HEK293 (cell line): ENCODE results near the gene TLX3.

Experiments used
- REST ChIP-seq: fragments of 450-650 bp; formaldehyde crosslinking; IDR thresholded peaks from 2 replicates; pipeline ENCODE4 v1.5.1; 2016; ENCODE audit warnings: missing biosample characterization, missing genetic modification characterization
- ZEB2 ChIP-seq: fragments of 450-650 bp; formaldehyde crosslinking; IDR thresholded peaks from 2 replicates; pipeline ENCODE4 v1.5.1; 2016; ENCODE audit warnings: missing biosample characterization, missing genetic modification characterization
- ZFP69B ChIP-seq: fragments of 450-650 bp; formaldehyde crosslinking; IDR thresholded peaks from 2 replicates; pipeline ENCODE4 v1.5.1; 2016; ENCODE audit warnings: missing biosample characterization, missing genetic modification characterization
- ZNF214 ChIP-seq: fragments of 450-650 bp; formaldehyde crosslinking; IDR thresholded peaks from 2 replicates; pipeline ENCODE4 v1.5.1; 2017; ENCODE audit warnings: missing biosample characterization, mild to moderate bottlenecking, missing genetic modification characterization, borderline replicate concordance
- ZNF24 ChIP-seq: fragments of 450-650 bp; formaldehyde crosslinking; IDR thresholded peaks from 2 replicates; pipeline ENCODE4 v1.5.1; 2016; ENCODE audit warnings: missing biosample characterization, missing genetic modification characterization
- ZNF423 ChIP-seq: fragments of 450-650 bp; formaldehyde crosslinking; IDR thresholded peaks from 2 replicates; pipeline ENCODE4 v1.5.1; 2016; ENCODE audit warnings: missing biosample characterization, missing genetic modification characterization
- TF ChIP-seq, protein P1 (sequence below): fragments of 450-650 bp; formaldehyde crosslinking; IDR thresholded peaks from 2 replicates; pipeline ENCODE4 v1.5.1; 2016; ENCODE audit warnings: missing biosample characterization, missing genetic modification characterization
- TF ChIP-seq, protein P2 (sequence below): fragments of 450-650 bp; formaldehyde crosslinking; IDR thresholded peaks from 2 replicates; pipeline ENCODE4; 2016; ENCODE audit warnings: missing biosample characterization, missing genetic modification characterization
- TF ChIP-seq, protein P3 (sequence below): fragments of 450-650 bp; formaldehyde crosslinking; IDR thresholded peaks from 2 replicates; pipeline ENCODE4 v1.5.1; 2016; ENCODE audit warnings: missing biosample characterization, missing genetic modification characterization
- TF ChIP-seq, protein P4 (sequence below): IDR thresholded peaks from 2 replicates; pipeline ENCODE4 v1.6.1; 2011; ENCODE audit warnings: mild to moderate bottlenecking, low read depth, low read length, borderline replicate concordance
- TF ChIP-seq, protein P5 (sequence below): fragments of 450-650 bp; formaldehyde crosslinking; IDR thresholded peaks from 2 replicates; pipeline ENCODE4 v1.5.1; 2016; ENCODE audit warnings: missing biosample characterization, missing genetic modification characterization
- TF ChIP-seq, protein P6 (sequence below): fragments of 450-650 bp; formaldehyde crosslinking; IDR thresholded peaks from 2 replicates; pipeline ENCODE4 v1.5.1; 2017; ENCODE audit warnings: missing biosample characterization, missing genetic modification characterization

DNA sequence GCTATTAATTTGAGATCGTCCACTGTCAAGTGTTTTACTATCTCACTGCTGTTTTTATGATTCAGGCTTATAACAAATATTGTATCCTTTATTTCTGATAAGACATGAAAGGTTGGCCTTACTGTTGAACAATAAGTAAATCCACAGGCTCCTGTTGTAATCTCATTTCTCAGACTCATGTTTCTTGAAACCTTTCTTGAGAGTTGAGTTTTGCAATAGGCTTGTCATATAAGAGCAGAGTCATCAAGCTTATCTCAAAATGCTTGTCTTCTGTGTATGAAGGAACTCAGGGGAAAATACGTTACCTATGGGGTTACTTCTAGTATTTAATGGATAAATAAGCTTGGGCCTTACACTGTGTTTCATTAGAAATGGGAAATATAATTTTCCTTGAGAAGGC lies 9.2 kb upstream of the TLX3 start:
- no peak for TF ChIP-seq ZNF423 (tag by site-specific recombination)
- no peak for TF ChIP-seq ZNF214 (tag by site-specific recombination)
- TF ChIP-seq, protein P1, sequence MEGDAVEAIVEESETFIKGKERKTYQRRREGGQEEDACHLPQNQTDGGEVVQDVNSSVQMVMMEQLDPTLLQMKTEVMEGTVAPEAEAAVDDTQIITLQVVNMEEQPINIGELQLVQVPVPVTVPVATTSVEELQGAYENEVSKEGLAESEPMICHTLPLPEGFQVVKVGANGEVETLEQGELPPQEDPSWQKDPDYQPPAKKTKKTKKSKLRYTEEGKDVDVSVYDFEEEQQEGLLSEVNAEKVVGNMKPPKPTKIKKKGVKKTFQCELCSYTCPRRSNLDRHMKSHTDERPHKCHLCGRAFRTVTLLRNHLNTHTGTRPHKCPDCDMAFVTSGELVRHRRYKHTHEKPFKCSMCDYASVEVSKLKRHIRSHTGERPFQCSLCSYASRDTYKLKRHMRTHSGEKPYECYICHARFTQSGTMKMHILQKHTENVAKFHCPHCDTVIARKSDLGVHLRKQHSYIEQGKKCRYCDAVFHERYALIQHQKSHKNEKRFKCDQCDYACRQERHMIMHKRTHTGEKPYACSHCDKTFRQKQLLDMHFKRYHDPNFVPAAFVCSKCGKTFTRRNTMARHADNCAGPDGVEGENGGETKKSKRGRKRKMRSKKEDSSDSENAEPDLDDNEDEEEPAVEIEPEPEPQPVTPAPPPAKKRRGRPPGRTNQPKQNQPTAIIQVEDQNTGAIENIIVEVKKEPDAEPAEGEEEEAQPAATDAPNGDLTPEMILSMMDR (tag by site-specific recombination), result no peak
- TF ChIP-seq, protein P2, sequence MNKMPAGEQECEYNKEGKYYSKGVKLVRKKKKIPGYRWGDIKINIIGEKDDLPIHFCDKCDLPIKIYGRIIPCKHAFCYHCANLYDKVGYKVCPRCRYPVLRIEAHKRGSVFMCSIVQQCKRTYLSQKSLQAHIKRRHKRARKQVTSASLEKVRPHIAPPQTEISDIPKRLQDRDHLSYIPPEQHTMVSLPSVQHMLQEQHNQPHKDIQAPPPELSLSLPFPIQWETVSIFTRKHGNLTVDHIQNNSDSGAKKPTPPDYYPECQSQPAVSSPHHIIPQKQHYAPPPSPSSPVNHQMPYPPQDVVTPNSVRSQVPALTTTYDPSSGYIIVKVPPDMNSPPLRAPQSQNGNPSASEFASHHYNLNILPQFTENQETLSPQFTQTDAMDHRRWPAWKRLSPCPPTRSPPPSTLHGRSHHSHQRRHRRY, result no peak
- TF ChIP-seq, protein P3, sequence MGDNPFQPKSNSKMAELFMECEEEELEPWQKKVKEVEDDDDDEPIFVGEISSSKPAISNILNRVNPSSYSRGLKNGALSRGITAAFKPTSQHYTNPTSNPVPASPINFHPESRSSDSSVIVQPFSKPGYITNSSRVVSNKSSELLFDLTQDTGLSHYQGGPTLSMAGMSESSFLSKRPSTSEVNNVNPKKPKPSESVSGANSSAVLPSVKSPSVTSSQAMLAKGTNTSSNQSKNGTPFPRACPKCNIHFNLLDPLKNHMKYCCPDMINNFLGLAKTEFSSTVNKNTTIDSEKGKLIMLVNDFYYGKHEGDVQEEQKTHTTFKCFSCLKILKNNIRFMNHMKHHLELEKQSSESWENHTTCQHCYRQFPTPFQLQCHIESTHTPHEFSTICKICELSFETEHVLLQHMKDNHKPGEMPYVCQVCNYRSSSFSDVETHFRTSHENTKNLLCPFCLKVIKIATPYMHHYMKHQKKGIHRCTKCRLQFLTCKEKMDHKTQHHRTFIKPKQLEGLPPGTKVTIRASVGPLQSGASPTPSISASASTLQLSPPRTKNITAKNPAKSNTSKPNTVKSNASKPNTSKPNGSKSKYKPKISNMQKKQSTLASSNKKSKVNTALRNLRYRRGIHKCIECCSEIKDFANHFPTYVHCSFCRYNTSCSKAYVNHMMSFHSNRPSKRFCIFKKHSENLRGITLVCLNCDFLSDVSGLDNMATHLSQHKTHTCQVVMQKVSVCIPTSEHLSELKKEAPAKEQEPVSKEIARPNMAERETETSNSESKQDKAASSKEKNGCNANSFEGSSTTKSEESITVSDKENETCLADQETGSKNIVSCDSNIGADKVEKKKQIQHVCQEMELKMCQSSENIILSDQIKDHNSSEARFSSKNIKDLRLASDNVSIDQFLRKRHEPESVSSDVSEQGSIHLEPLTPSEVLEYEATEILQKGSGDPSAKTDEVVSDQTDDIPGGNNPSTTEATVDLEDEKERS (tag by site-specific recombination), result no peak
- no peak for TF ChIP-seq REST (tag by site-specific recombination)
- no peak for TF ChIP-seq ZEB2 (tag by site-specific recombination)
- TF ChIP-seq, protein P4, sequence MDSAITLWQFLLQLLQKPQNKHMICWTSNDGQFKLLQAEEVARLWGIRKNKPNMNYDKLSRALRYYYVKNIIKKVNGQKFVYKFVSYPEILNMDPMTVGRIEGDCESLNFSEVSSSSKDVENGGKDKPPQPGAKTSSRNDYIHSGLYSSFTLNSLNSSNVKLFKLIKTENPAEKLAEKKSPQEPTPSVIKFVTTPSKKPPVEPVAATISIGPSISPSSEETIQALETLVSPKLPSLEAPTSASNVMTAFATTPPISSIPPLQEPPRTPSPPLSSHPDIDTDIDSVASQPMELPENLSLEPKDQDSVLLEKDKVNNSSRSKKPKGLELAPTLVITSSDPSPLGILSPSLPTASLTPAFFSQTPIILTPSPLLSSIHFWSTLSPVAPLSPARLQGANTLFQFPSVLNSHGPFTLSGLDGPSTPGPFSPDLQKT, result no peak
- no peak for TF ChIP-seq ZFP69B (tag by site-specific recombination)
- TF ChIP-seq, protein P5, sequence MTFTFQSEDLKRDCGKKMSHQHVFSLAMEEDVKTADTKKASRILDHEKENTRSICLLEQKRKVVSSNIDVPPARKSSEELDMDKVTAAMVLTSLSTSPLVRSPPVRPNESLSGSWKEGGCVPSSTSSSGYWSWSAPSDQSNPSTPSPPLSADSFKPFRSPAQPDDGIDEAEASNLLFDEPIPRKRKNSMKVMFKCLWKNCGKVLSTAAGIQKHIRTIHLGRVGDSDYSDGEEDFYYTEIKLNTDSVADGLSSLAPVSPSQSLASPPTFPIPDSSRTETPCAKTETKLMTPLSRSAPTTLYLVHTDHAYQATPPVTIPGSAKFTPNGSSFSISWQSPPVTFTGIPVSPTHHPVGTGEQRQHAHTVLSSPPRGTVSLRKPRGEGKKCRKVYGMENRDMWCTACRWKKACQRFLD (tag by site-specific recombination), result no peak
- TF ChIP-seq, protein P6, sequence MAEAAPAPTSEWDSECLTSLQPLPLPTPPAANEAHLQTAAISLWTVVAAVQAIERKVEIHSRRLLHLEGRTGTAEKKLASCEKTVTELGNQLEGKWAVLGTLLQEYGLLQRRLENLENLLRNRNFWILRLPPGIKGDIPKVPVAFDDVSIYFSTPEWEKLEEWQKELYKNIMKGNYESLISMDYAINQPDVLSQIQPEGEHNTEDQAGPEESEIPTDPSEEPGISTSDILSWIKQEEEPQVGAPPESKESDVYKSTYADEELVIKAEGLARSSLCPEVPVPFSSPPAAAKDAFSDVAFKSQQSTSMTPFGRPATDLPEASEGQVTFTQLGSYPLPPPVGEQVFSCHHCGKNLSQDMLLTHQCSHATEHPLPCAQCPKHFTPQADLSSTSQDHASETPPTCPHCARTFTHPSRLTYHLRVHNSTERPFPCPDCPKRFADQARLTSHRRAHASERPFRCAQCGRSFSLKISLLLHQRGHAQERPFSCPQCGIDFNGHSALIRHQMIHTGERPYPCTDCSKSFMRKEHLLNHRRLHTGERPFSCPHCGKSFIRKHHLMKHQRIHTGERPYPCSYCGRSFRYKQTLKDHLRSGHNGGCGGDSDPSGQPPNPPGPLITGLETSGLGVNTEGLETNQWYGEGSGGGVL (tag by site-specific recombination), result no peak
- TF ChIP-seq ZNF24 (tag by site-specific recombination), result no peak
